H1 (cell line): Measurements from ENCODE around the gene NEDD8. TPM values are rescaled to one million over a fixed set of nuclear protein-coding genes. Genes with fewer than 3 reads are reported as not detected.

ENCODE experiments used
- CTCF ChIA-PET: fragments of 300-600 bp; sonication (Branson Sonifier 250); formaldehyde crosslinking; loops from one replicate; lab custom pipeline; 2021; ENCODE audit not compliant: partially characterized antibody; lab: Charles Lee
- POLR2A ChIA-PET: fragments of 300-600 bp; sonication (Branson Sonifier 250); formaldehyde crosslinking; loops from one replicate; lab custom pipeline; 2021; ENCODE audit warnings: inconsistent platforms; ENCODE audit not compliant: partially characterized antibody; lab: Charles Lee
- DNase-seq, 2 experiments: peaks; one replicate each; pipeline versions ENCODE4 v3.0.0 to v3.0.0-alpha.2; 2010 to 2022; ENCODE audit warnings: low spot score in 2 of 2, low read depth in 1 of 2, mixed read lengths in 1 of 2
- FAIRE-seq: peaks from 2 replicates; lab custom pipeline; 2011; peaks lifted over from hg19 to GRCh38; lab: Jason Lieb, UNC
- H2AFZ ChIP-seq: 2 replicates; pipeline ENCODE4 v1.8.1; 2012; ENCODE audit warnings: low read length, inconsistent platforms
- H2AK5ac ChIP-seq: 2 replicates; pipeline ENCODE4 v1.6.1; 2013; ENCODE audit warnings: low read depth, low read length
- H2BK120ac ChIP-seq: replicated peaks from 2 replicates; pipeline ENCODE3; 2013; ENCODE audit warnings: low read depth, low read length, inconsistent platforms
- H2BK12ac ChIP-seq: 2 replicates; pipeline ENCODE4 v1.6.1; 2013; ENCODE audit warnings: low read depth, low read length
- H2BK15ac ChIP-seq: 2 replicates; pipeline ENCODE4 v1.6.1; 2013; ENCODE audit warnings: low read length
- H2BK20ac ChIP-seq: 2 replicates; pipeline ENCODE4 v1.6.1; 2013; ENCODE audit warnings: low read length
- H2BK5ac ChIP-seq: 2 replicates; pipeline ENCODE4 v1.6.1; 2013; ENCODE audit warnings: low read depth, low read length
- H3K14ac ChIP-seq: 2 replicates; pipeline ENCODE4 v1.6.1; 2013; ENCODE audit warnings: inconsistent platforms; ENCODE audit not compliant: insufficient read length
- H3K18ac ChIP-seq: 2 replicates; pipeline ENCODE4 v1.6.1; 2013; ENCODE audit warnings: low read length; ENCODE audit errors: extremely low read depth
- H3K23ac ChIP-seq: 2 replicates; pipeline ENCODE4 v1.6.1; 2013; ENCODE audit warnings: inconsistent platforms; ENCODE audit not compliant: insufficient read length
- H3K23me2 ChIP-seq: 2 replicates; pipeline ENCODE4 v1.6.1; 2013; ENCODE audit warnings: low read depth, low read length
- H3K27ac ChIP-seq: 2 replicates; pipeline ENCODE4 v1.6.1; 2011; ENCODE audit warnings: low read depth, low read length, inconsistent platforms
- H3K27me3 ChIP-seq, 4 experiments: replicated peaks in 1 of 4; 1 replicate in 1 of 4; 2 replicates in 3 of 4; pipeline versions ENCODE4 v1.6.1 to v1.8.1; 2011 to 2013; ENCODE audit warnings: low read length in 3 of 4, mild to moderate bottlenecking in 3 of 4, inconsistent platforms in 2 of 4, mixed read lengths in 2 of 4, moderate library complexity in 1 of 4; ENCODE audit not compliant: control insufficient read depth in 3 of 4, insufficient read depth in 3 of 4; ENCODE audit errors: extremely low read depth in 1 of 4
- H3K36me3 ChIP-seq, 4 experiments: 2 replicates each; pipeline versions ENCODE4 v1.6.1 to v1.8.1; 2011 to 2013; ENCODE audit warnings: mild to moderate bottlenecking in 4 of 4, low read length in 3 of 4, moderate library complexity in 2 of 4, control low read depth in 1 of 4, inconsistent platforms in 1 of 4; ENCODE audit not compliant: insufficient read depth in 4 of 4, control insufficient read depth in 2 of 4
- H3K4ac ChIP-seq: replicated peaks from 2 replicates; pipeline ENCODE3; 2013; ENCODE audit warnings: low read length, low read depth, mixed read lengths, inconsistent platforms; ENCODE audit not compliant: insufficient read length
- H3K4me1 ChIP-seq, 4 experiments: replicated peaks in 1 of 4; 1 replicate in 1 of 4; 2 replicates in 3 of 4; pipeline versions ENCODE4 v1.6.1 to v1.8.1; 2011 to 2013; ENCODE audit warnings: low read length in 3 of 4, inconsistent platforms in 2 of 4, mixed read lengths in 1 of 4; ENCODE audit not compliant: insufficient read depth in 4 of 4, control insufficient read depth in 3 of 4
- H3K4me2 ChIP-seq, 2 experiments: 2 replicates each; pipeline versions ENCODE4 v1.6.1 to v1.8.1; 2011 to 2013; ENCODE audit warnings: low read depth in 2 of 2, low read length in 2 of 2, control low read depth in 1 of 2, inconsistent platforms in 1 of 2, mild to moderate bottlenecking in 1 of 2; ENCODE audit not compliant: insufficient read depth in 1 of 2
- H3K4me3 ChIP-seq, 4 experiments: fragments of 200-600, 300-600 bp in 1 of 4; sonication (generic), shearing (Covaris generic), sonication (Bioruptor Twin) in 1 of 4; 2 replicates each; pipeline versions ENCODE4 v1.5.1 to v1.8.1; 2011 to 2016; ENCODE audit warnings: low read length in 4 of 4, low read depth in 3 of 4, control low read depth in 2 of 4, inconsistent platforms in 2 of 4, mild to moderate bottlenecking in 2 of 4, mixed read lengths in 1 of 4, moderate library complexity in 1 of 4; ENCODE audit not compliant: insufficient read depth in 2 of 4; ENCODE audit errors: extremely low read depth in 1 of 4
- H3K56ac ChIP-seq: replicated peaks from 2 replicates; pipeline ENCODE3; 2013; ENCODE audit warnings: low read depth, mild to moderate bottlenecking, mixed read lengths, low read length, inconsistent platforms; ENCODE audit not compliant: insufficient read length
- H3K79me1 ChIP-seq: 2 replicates; pipeline ENCODE4 v1.6.1; 2013; ENCODE audit warnings: low read depth, low read length, control low read depth
- H3K79me2 ChIP-seq, 2 experiments: 2 replicates each; pipeline versions ENCODE4 v1.6.1 to v1.8.1; 2012 to 2013; ENCODE audit warnings: low read length in 2 of 2, mild to moderate bottlenecking in 2 of 2, inconsistent platforms in 1 of 2; ENCODE audit not compliant: insufficient read depth in 2 of 2, control insufficient read depth in 1 of 2
- H3K9ac ChIP-seq, 4 experiments: replicated peaks in 1 of 4; 1 replicate in 1 of 4; 2 replicates in 3 of 4; pipeline versions ENCODE4 v1.6.1 to v1.8.1; 2011 to 2013; ENCODE audit warnings: low read depth in 3 of 4, low read length in 3 of 4, control low read depth in 2 of 4, mild to moderate bottlenecking in 2 of 4, moderate library complexity in 2 of 4, inconsistent platforms in 1 of 4; ENCODE audit errors: extremely low read depth in 1 of 4
- H3K9me3 ChIP-seq, 2 experiments: 2 replicates each; pipeline versions ENCODE4 v1.6.1 to v1.8.1; 2012 to 2013; ENCODE audit warnings: mild to moderate bottlenecking in 2 of 2, moderate library complexity in 2 of 2, control low read depth in 1 of 2, inconsistent platforms in 1 of 2, low read depth in 1 of 2, low read length in 1 of 2, mixed read lengths in 1 of 2; ENCODE audit not compliant: insufficient read depth in 2 of 2
- H4K20me1 ChIP-seq, 2 experiments: replicated peaks in 1 of 2; 2 replicates each; pipeline versions ENCODE3 to v1.8.1; 2011 to 2013; ENCODE audit warnings: inconsistent platforms in 2 of 2, low read length in 2 of 2, mild to moderate bottlenecking in 1 of 2; ENCODE audit not compliant: insufficient read depth in 2 of 2, control insufficient read depth in 1 of 2
- H4K5ac ChIP-seq: 2 replicates; pipeline ENCODE4 v1.6.1; 2013; ENCODE audit warnings: low read length, low read depth, mixed read lengths, inconsistent platforms; ENCODE audit not compliant: insufficient read length
- H4K8ac ChIP-seq: 2 replicates; pipeline ENCODE4 v1.8.0; 2013; ENCODE audit warnings: mild to moderate bottlenecking, moderate library complexity, low read length, inconsistent platforms; ENCODE audit not compliant: insufficient read depth; ENCODE audit errors: extremely low read depth
- H4K91ac ChIP-seq: replicated peaks from 2 replicates; pipeline ENCODE3; 2013; ENCODE audit warnings: low read length, mixed read lengths, inconsistent platforms; ENCODE audit not compliant: insufficient read length
- CTBP2 ChIP-seq: IDR thresholded peaks from 2 replicates; pipeline ENCODE4 v1.7.0; 2011; ENCODE audit warnings: borderline replicate concordance, mild to moderate bottlenecking, moderate library complexity, mixed read lengths, low read length; ENCODE audit not compliant: insufficient read depth, insufficient read length
- CTCF ChIP-seq, 3 experiments: IDR thresholded peaks; 1 replicate in 2 of 3; 2 replicates in 1 of 3; pipeline versions ENCODE4 v1.5.1 to v1.6.1; 2011; ENCODE audit warnings: low read length in 3 of 3, mild to moderate bottlenecking in 3 of 3, inconsistent platforms in 2 of 3, low read depth in 1 of 3, moderate library complexity in 1 of 3; ENCODE audit not compliant: insufficient read depth in 1 of 3; ENCODE audit errors: control extremely low read depth in 1 of 3
- EGR1 ChIP-seq: IDR thresholded peaks from 2 replicates; pipeline ENCODE4 v1.6.1; 2011; ENCODE audit warnings: low read depth, low read length, borderline replicate concordance
- HDAC2 ChIP-seq, 2 experiments: fragments of 300-600 bp in 1 of 2; sonication (generic) in 1 of 2; IDR thresholded peaks; 2 replicates each; pipeline ENCODE4 v1.6.1; 2011 to 2012; ENCODE audit warnings: low read depth in 2 of 2, low read length in 2 of 2, mild to moderate bottlenecking in 2 of 2, moderate library complexity in 2 of 2, borderline replicate concordance in 1 of 2, inconsistent platforms in 1 of 2
- KDM1A ChIP-seq: fragments of 200-600, 300-600 bp; sonication (generic); IDR thresholded peaks from 2 replicates; pipeline ENCODE4 v1.7.1; 2016; ENCODE audit warnings: mild to moderate bottlenecking, low read length, borderline replicate concordance
- WGBS, 2 experiments: shearing (Covaris generic) in 1 of 2; methylation state at CpG; one replicate each; pipeline versions ENCODE4 v1.1.6 to v1.1.7; 2013 to 2015; ENCODE audit warnings: low lambda C conversion rate in 2 of 2, mixed read lengths in 2 of 2, inconsistent platforms in 1 of 2, low coverage in 1 of 2, missing lambda C conversion rate in 1 of 2; ENCODE audit not compliant: insufficient replicate concordance in 2 of 2, insufficient coverage in 1 of 2, insufficient read length in 1 of 2; ENCODE audit errors: extremely low coverage in 1 of 2, missing lambda C conversion rate in 1 of 2; 5-methylcytosine and 5-hydroxymethylcytosine counted together
- polyA plus RNA-seq, 7 experiments: library from polyadenylated mRNA; depleted of rRNA in 3 of 7; stranded (reverse) in 5 of 7; unstranded in 2 of 7; fragments of >200 nt in 5 of 7; fragments of 200-250 nt in 2 of 7; gene quantifications; 1 replicate in 5 of 7; 2 replicates in 1 of 7; 4 replicates in 1 of 7; pipeline versions ENCODE4 v1.2.1 to v1.2.3, GENCODE V29; 2011 to 2013; ENCODE audit warnings: missing spikeins in 2 of 7, mixed read lengths in 2 of 7
- total RNA-seq: library from RNA; stranded (reverse); fragmentation: NEBNext Ultra II Directional; extraction: Animal tissue kit (Norgen Biotek cat#: 25700); gene quantifications from 2 replicates; pipeline ENCODE4 v1.2.1, GENCODE V29; 2021

Gene NEDD8
- total and polyA plus RNA-seq, 2 of the 8 experiments (the other 6 are each of a cell fraction or from before 2014, with no cell fraction given): 253 to 317 TPM

- Histone ChIP-seq H3K27ac (no peak overlapping the region; the same call in 1 of the 2 replicates), H3K9me3 (no peaks in the 10 kb centered on the region)
- CTCF ChIA-PET: interaction anchor here (0.6 to 8.6 kb wide), 20 partner anchors 9 to 214 kb away, joined by 3 to 94 read pairs (median 6); partner anchors contain the start of genes CIDEB, DHRS1, IRF9 and LTB4R2
Measured at GRCh38 chr14:24270537-24271133, 38.5 kb upstream of the NEDD8 start.

More at GRCh38 chr14:24270537-24271133, 38.5 kb upstream of the NEDD8 start:
- DNase-seq (no peak), FAIRE-seq (no peak)
- Histone ChIP-seq H2BK12ac (no peak overlapping the region), H4K5ac (peak overlapping the region; percentile 23), H3K4ac (no peak overlapping the region), H3K4me2 (peak overlapping the region; percentile 55 to 97), H3K18ac (no peak overlapping the region), H2BK15ac (no peak overlapping the region), H3K4me3 (peak overlapping the region; percentile 61 to 89 (median 82)), H3K23ac (no peak overlapping the region), H3K36me3 (no peaks in the 10 kb centered on the region; a peak in 3 of 8 replicates), H4K91ac (no peak overlapping the region), H2BK5ac (peak overlapping the region; percentile 94; the same call in 1 of the 2 replicates), H3K27me3 (no peaks in the 10 kb centered on the region; a peak in 1 of 7 replicates), H3K56ac (no peak overlapping the region), H3K23me2 (peaks cover 5% of the 10 kb centered on the region), H2AFZ (peak overlapping the region; percentile 36; the same call in 1 of the 2 replicates), H2BK20ac (no peak overlapping the region), H4K20me1 (peaks cover 0 to 2% of the 10 kb centered on the region in 2 experiments), H3K79me2 (no peaks in the 10 kb centered on the region), H2AK5ac (no peak overlapping the region), H3K4me1 (peaks cover 0 to 4% (median 2%) of the 10 kb centered on the region in 4 experiments; a peak in 4 of 7 replicates), H3K14ac (no peak overlapping the region), H3K79me1 (no peaks in the 10 kb centered on the region), H4K8ac (no peak overlapping the region; the same call in 1 of the 2 replicates), H3K9ac (no peak overlapping the region; a peak in 2 of 7 replicates), H2BK120ac (no peak overlapping the region)
- POLR2A ChIA-PET: interaction anchor here (0.8 to 3.8 kb wide), 30 partner anchors 9 to 286 kb away, joined by 3 to 26 read pairs (median 7); partner anchors contain the start of genes CHMP4A, CIDEB, DHRS1 and EMC9
- TF ChIP-seq KDM1A (peak; percentile 93), CTBP2 (peak; percentile 23), CTCF (IDR thresholded peaks at IDR 0.05; ENCODE audit: control extremely low read depth in 1 of 3, insufficient read depth in 1 of 3, low read depth in 1 of 3, low read length in 3 of 3) (0 out of 4 replicates have a peak, but pooled peaks of 1 of the 3 experiments have one; percentile 2), HDAC2 (IDR thresholded peaks at IDR 0.05; ENCODE audit: borderline replicate concordance in 1 of 2, low read depth in 2 of 2, low read length in 2 of 2) (peak in 1 of 2 experiments; percentile 56; a peak in 1 of 4 replicates), EGR1 (no peak)
- WGBS, 2 experiments: 30% methylated on average over 13 of the region's 13 CpGs; no CpG with 5 or more reads in 1 of the 2 experiments
